GM12878 (cell line): ENCODE data around the gene ZDHHC21. TPM values are rescaled to one million over a fixed set of nuclear protein-coding genes. Genes with fewer than 3 reads are reported as not detected.

Source experiments
- ATAC-seq: fragments of 200-7000 bp; cut with Tn5 transposase; 3 replicates; pipeline ENCODE4 v1.9.1; 2020; ENCODE audit warnings: mild to moderate bottlenecking, moderate library complexity
- BruUV-seq: library from RNA; stranded (reverse); fragments of 400-500 nt; replicated peaks from 2 replicates; lab custom pipeline; 2021; lab: Mats Ljungman, UMichigan
- CTCF ChIA-PET: fragments of 300-600 bp; sonication (Branson Sonifier 250); formaldehyde crosslinking; extraction: SDS; loops from one replicate; lab custom pipeline; 2021; ENCODE audit warnings: inconsistent platforms; lab: Yijun Ruan, JAX
- POLR2A ChIA-PET: fragments of 350-600 bp; formaldehyde crosslinking; extraction: SDS; loops from one replicate; lab custom pipeline; 2021; ENCODE audit warnings: inconsistent platforms; lab: Charles Lee
- RAD21 ChIA-PET: fragments of 300-600 bp; sonication (Branson Sonifier 250); formaldehyde crosslinking; loops from one replicate; lab custom pipeline; 2023; ENCODE audit warnings: antibody characterized with exemption; ENCODE audit not compliant: unreplicated experiment; lab: Charles Lee
- SMC1A ChIA-PET: fragments of 300-600 bp; sonication (Branson Sonifier 250); formaldehyde crosslinking; loops from one replicate; lab custom pipeline; 2023; ENCODE audit not compliant: unreplicated experiment, uncharacterized antibody; lab: Charles Lee
- DNase-seq: peaks from one replicate; pipeline ENCODE4 v3.0.0-alpha.2; 2011; ENCODE audit warnings: low read depth, low spot score
- FAIRE-seq: peaks from 3 replicates; lab custom pipeline; 2011; peaks lifted over from hg19 to GRCh38; lab: Jason Lieb, UNC
- H2AFZ ChIP-seq: 2 replicates; pipeline ENCODE4 v1.6.0; 2011; ENCODE audit warnings: low read depth, low read length, control low read depth; ENCODE audit not compliant: control insufficient read depth
- H3K27ac ChIP-seq: 2 replicates; pipeline ENCODE4 v1.5.1; 2011; ENCODE audit warnings: control low read depth; ENCODE audit not compliant: control insufficient read depth, insufficient read depth
- H3K27me3 ChIP-seq, 2 experiments: replicated peaks in 1 of 2; 2 replicates each; pipeline versions ENCODE4 v1.6.0 to v1.6.1; 2011; ENCODE audit warnings: low read length in 1 of 2; ENCODE audit not compliant: control insufficient read depth in 2 of 2, insufficient read depth in 2 of 2
- H3K36me3 ChIP-seq, 2 experiments: 2 replicates each; pipeline ENCODE4 v1.5.1; 2011; ENCODE audit warnings: low read length in 1 of 2; ENCODE audit not compliant: control insufficient read depth in 2 of 2, insufficient read depth in 2 of 2
- H3K4me1 ChIP-seq: 2 replicates; pipeline ENCODE4 v1.6.1; 2011; ENCODE audit warnings: mild to moderate bottlenecking, low read length, moderate library complexity, mixed read lengths; ENCODE audit not compliant: control insufficient read depth, insufficient read depth
- H3K4me2 ChIP-seq: 2 replicates; pipeline ENCODE4 v1.6.0; 2011; ENCODE audit warnings: control low read depth; ENCODE audit not compliant: control insufficient read depth, insufficient read depth
- H3K4me3 ChIP-seq: fragments of 200-600 bp; sonication (generic); 2 replicates; pipeline ENCODE4 v1.5.1; 2016
- H3K79me2 ChIP-seq: 2 replicates; pipeline ENCODE4 v1.6.0; 2011; ENCODE audit warnings: low read length; ENCODE audit not compliant: control insufficient read depth, insufficient read depth
- H3K9ac ChIP-seq: 2 replicates; pipeline ENCODE4 v1.8.0; 2011; ENCODE audit warnings: low read length, control low read depth, mixed read lengths; ENCODE audit not compliant: control insufficient read depth, insufficient read depth
- H3K9me3 ChIP-seq: replicated peaks from 3 replicates; pipeline ENCODE4 v1.5.1; 2011; ENCODE audit warnings: mild to moderate bottlenecking, low read length; ENCODE audit not compliant: control insufficient read depth, insufficient read depth
- H4K20me1 ChIP-seq: 2 replicates; pipeline ENCODE4 v1.6.0; 2011; ENCODE audit not compliant: control insufficient read depth, insufficient read depth
- CHD4 ChIP-seq: fragments of 200-600 bp; sonication (generic); IDR thresholded peaks from 2 replicates; pipeline ENCODE4 v1.6.1; 2016; ENCODE audit warnings: mild to moderate bottlenecking
- ETV6 ChIP-seq, 2 experiments: fragments of 450-650 bp in 1 of 2; IDR thresholded peaks in 1 of 2; conservative IDR thresholded peaks in 1 of 2; 2 replicates each; pipeline ENCODE4 v1.6.1; 2014; ENCODE audit warnings: antibody characterized with exemption in 1 of 2, borderline replicate concordance in 1 of 2, low read depth in 1 of 2, mild to moderate bottlenecking in 1 of 2, moderate library complexity in 1 of 2
- MEF2B ChIP-seq: fragments of 450-650 bp; IDR thresholded peaks from 2 replicates; pipeline ENCODE4 v1.6.1; 2018; ENCODE audit warnings: mild to moderate bottlenecking, moderate library complexity; ENCODE audit not compliant: partially characterized antibody, poor library complexity, severe bottlenecking
- NFIC ChIP-seq: IDR thresholded peaks from 2 replicates; pipeline ENCODE4 v1.6.1; 2012; ENCODE audit warnings: low read depth, mild to moderate bottlenecking, inconsistent platforms, low read length, moderate library complexity
- SP1 ChIP-seq: IDR thresholded peaks from one replicate; pipeline ENCODE4 v1.6.1; 2011; ENCODE audit warnings: low read depth, low read length
- ZNF384 ChIP-seq: IDR thresholded peaks from 2 replicates; pipeline ENCODE4 v1.6.1; 2012; ENCODE audit warnings: low read depth, mild to moderate bottlenecking, low read length, improper control_type of control experiment, borderline replicate concordance
- WGBS: methylation state at CpG from one replicate; pipeline ENCODE4 v1.1.6; 2016; ENCODE audit warnings: low lambda C conversion rate; ENCODE audit not compliant: insufficient replicate concordance, insufficient coverage; ENCODE audit errors: missing lambda C conversion rate; 5-methylcytosine and 5-hydroxymethylcytosine counted together
- in situ Hi-C: fragments of 300-500 bp; cut with MboI; formaldehyde crosslinking; loops from 9 replicates; pipeline ENCODE4 v1.14.3; 2018; ENCODE audit warnings: mixed read lengths
- intact Hi-C: fragments of 100-400 bp; cut with micrococcal nuclease; formaldehyde crosslinking; loops from one replicate; pipeline ENCODE4 v1.14.2; 2022; ENCODE audit not compliant: unreplicated experiment
- polyA plus RNA-seq, 11 experiments: library from polyadenylated mRNA; depleted of rRNA in 4 of 11; unstranded in 6 of 11; stranded (reverse) in 5 of 11; fragments of >200 nt; fragmentation: Nextera tagmentation in 4 of 11; fragmentation: Illumina TruSeq in 1 of 11; extraction: Ambion mirVana in 4 of 11; extraction: Trizol in 1 of 11; gene quantifications; 1 replicate in 1 of 11; 2 replicates in 10 of 11; pipeline versions ENCODE4 v1.2.1 to v1.2.3, GENCODE V29; 2011 to 2016; ENCODE audit warnings: inconsistent platforms in 2 of 11, missing spikeins in 2 of 11, low read depth in 1 of 11
- total RNA-seq, 4 experiments: library from RNA; depleted of rRNA in 3 of 4; stranded (reverse); fragments of >200 nt in 3 of 4; fragmentation: Illumina TruSeq in 1 of 4; extraction: Trizol in 1 of 4; gene quantifications; 2 replicates each; pipeline versions ENCODE4 v1.2.1 to v1.2.3, GENCODE V29; 2013 to 2021
- TF ChIP-seq, protein P1 (sequence below): fragments of 450-650 bp; IDR thresholded peaks from 2 replicates; pipeline ENCODE4 v1.6.1; 2017; ENCODE audit warnings: low read depth, mild to moderate bottlenecking, moderate library complexity
- TF ChIP-seq, protein P2 (sequence below): IDR thresholded peaks from 2 replicates; pipeline ENCODE4 v1.6.1; 2012; ENCODE audit warnings: low read length, inconsistent platforms
- TF ChIP-seq, protein P3 (sequence below): fragments of 450-650 bp; IDR thresholded peaks from 2 replicates; pipeline ENCODE4 v1.6.1; 2016; ENCODE audit warnings: mild to moderate bottlenecking
- TF ChIP-seq, protein P4 (sequence below): fragments of 450-650 bp; IDR thresholded peaks from 2 replicates; pipeline ENCODE4 v1.6.1; 2018; ENCODE audit warnings: borderline replicate concordance, mild to moderate bottlenecking; ENCODE audit not compliant: partially characterized antibody
- TF ChIP-seq, protein P5 (sequence below): fragments of 450-650 bp; conservative IDR thresholded peaks from 2 replicates; pipeline ENCODE4 v1.6.1; 2017; ENCODE audit warnings: mild to moderate bottlenecking, moderate library complexity

The ZDHHC21 gene
- total and polyA plus RNA-seq, 10 of the 15 experiments (the other 5 are each of a cell fraction or from before 2014, with no cell fraction given) = 2.6 to 14.6 (median 9.1) TPM

DNA sequence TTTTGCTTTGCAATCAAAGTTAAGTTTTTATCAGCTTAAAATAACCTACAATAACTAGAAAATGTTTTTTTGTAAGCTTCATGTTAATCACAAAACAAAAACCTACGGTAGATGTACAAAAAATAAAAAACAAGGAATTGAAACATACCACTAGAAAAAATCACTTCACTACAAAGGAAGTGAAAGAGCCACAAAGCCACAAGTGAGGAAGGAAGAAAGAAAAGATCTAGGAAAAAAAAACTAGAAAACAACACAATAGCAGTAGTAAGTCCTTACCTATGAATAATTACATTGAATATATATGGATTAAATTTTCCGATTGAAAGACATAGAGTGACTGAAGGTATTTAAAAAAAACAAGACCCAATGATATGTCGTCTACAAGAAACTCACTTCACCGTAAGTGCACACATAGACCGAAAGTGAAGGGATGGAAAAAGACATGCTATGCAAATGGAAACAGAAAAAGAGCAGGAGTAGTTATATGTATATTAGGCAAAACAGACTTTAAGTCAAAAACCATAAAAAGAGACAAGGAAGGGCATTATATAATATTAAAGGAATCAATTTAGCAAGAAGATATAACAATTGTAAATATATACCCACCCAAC is 13.4 kb upstream of the ZDHHC21 start:
- intact Hi-C loops = no loop called here
- TF ChIP-seq, protein P1, sequence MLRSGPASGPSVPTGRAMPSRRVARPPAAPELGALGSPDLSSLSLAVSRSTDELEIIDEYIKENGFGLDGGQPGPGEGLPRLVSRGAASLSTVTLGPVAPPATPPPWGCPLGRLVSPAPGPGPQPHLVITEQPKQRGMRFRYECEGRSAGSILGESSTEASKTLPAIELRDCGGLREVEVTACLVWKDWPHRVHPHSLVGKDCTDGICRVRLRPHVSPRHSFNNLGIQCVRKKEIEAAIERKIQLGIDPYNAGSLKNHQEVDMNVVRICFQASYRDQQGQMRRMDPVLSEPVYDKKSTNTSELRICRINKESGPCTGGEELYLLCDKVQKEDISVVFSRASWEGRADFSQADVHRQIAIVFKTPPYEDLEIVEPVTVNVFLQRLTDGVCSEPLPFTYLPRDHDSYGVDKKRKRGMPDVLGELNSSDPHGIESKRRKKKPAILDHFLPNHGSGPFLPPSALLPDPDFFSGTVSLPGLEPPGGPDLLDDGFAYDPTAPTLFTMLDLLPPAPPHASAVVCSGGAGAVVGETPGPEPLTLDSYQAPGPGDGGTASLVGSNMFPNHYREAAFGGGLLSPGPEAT = no peak
- TF ChIP-seq NFIC = no peak
- TF ChIP-seq ZNF384 = 0 out of 2 replicates have a peak, but pooled peaks have one; percentile 62
- TF ChIP-seq MEF2B = no peak
- peak in 1 of 2 experiments; percentile 35; a peak in 1 of 4 replicates for TF ChIP-seq ETV6 (conservative IDR thresholded peaks at IDR 0.05 in 1 of 2, IDR thresholded peaks at IDR 0.05 in 1 of 2; ENCODE audit: borderline replicate concordance in 1 of 2, low read depth in 1 of 2)
- TF ChIP-seq, protein P2, sequence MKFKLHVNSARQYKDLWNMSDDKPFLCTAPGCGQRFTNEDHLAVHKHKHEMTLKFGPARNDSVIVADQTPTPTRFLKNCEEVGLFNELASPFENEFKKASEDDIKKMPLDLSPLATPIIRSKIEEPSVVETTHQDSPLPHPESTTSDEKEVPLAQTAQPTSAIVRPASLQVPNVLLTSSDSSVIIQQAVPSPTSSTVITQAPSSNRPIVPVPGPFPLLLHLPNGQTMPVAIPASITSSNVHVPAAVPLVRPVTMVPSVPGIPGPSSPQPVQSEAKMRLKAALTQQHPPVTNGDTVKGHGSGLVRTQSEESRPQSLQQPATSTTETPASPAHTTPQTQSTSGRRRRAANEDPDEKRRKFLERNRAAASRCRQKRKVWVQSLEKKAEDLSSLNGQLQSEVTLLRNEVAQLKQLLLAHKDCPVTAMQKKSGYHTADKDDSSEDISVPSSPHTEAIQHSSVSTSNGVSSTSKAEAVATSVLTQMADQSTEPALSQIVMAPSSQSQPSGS = peak; percentile 31; the same call in 1 of the 2 replicates
- TF ChIP-seq SP1 = no peak
- TF ChIP-seq, protein P3, sequence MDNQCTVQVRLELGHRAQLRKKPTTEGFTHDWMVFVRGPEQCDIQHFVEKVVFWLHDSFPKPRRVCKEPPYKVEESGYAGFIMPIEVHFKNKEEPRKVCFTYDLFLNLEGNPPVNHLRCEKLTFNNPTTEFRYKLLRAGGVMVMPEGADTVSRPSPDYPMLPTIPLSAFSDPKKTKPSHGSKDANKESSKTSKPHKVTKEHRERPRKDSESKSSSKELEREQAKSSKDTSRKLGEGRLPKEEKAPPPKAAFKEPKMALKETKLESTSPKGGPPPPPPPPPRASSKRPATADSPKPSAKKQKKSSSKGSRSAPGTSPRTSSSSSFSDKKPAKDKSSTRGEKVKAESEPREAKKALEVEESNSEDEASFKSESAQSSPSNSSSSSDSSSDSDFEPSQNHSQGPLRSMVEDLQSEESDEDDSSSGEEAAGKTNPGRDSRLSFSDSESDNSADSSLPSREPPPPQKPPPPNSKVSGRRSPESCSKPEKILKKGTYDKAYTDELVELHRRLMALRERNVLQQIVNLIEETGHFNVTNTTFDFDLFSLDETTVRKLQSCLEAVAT = 0 out of 2 replicates have a peak, but pooled peaks have one; percentile 16
- TF ChIP-seq, protein P4, sequence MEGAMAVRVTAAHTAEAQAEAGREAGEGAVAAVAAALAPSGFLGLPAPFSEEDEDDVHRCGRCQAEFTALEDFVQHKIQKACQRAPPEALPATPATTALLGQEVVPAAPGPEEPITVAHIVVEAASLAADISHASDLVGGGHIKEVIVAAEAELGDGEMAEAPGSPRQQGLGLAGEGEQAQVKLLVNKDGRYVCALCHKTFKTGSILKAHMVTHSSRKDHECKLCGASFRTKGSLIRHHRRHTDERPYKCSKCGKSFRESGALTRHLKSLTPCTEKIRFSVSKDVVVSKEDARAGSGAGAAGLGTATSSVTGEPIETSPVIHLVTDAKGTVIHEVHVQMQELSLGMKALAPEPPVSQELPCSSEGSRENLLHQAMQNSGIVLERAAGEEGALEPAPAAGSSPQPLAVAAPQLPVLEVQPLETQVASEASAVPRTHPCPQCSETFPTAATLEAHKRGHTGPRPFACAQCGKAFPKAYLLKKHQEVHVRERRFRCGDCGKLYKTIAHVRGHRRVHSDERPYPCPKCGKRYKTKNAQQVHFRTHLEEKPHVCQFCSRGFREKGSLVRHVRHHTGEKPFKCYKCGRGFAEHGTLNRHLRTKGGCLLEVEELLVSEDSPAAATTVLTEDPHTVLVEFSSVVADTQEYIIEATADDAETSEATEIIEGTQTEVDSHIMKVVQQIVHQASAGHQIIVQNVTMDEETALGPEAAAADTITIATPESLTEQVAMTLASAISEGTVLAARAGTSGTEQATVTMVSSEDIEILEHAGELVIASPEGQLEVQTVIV = no peak
- TF ChIP-seq, protein P5, sequence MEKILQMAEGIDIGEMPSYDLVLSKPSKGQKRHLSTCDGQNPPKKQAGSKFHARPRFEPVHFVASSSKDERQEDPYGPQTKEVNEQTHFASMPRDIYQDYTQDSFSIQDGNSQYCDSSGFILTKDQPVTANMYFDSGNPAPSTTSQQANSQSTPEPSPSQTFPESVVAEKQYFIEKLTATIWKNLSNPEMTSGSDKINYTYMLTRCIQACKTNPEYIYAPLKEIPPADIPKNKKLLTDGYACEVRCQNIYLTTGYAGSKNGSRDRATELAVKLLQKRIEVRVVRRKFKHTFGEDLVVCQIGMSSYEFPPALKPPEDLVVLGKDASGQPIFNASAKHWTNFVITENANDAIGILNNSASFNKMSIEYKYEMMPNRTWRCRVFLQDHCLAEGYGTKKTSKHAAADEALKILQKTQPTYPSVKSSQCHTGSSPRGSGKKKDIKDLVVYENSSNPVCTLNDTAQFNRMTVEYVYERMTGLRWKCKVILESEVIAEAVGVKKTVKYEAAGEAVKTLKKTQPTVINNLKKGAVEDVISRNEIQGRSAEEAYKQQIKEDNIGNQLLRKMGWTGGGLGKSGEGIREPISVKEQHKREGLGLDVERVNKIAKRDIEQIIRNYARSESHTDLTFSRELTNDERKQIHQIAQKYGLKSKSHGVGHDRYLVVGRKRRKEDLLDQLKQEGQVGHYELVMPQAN = no peak
- TF ChIP-seq CHD4 = no peak

More for the DNA sequence above, 13.4 kb upstream of the ZDHHC21 start:
- ChIA-PET CTCF (no interaction called here), SMC1A (interaction anchor here (0.8 to 1.3 kb wide), 2 partner anchors 17 to 88 kb away, joined by 3 read pairs; no protein-coding TSS in a partner anchor), POLR2A (no interaction called here), RAD21 (no interaction called here)
- Histone ChIP-seq H3K4me2 (no peak overlapping the region), H2AFZ (no peak overlapping the region), H3K9ac (no peak overlapping the region), H3K4me3 (no peak overlapping the region), H3K79me2 (no peaks in the 10 kb centered on the region), H4K20me1 (no peaks in the 10 kb centered on the region), H3K27ac (no peak overlapping the region), H3K36me3 (no peaks in the 10 kb centered on the region), H3K27me3 (no peaks in the 10 kb centered on the region), H3K9me3 (peaks cover 6% of the 10 kb centered on the region), H3K4me1 (no peaks in the 10 kb centered on the region)
- WGBS = 11% methylated on average over 5 of the region's 5 CpGs
- BruUV-seq = no TSS peak
- FAIRE-seq = no peak
- no peak for DNase-seq
- in situ Hi-C loops = no loop called here
- peak; percentile 54 for ATAC-seq
